ENCODE results near the gene OSBPL1A. TPM values are rescaled to one million over a fixed set of nuclear protein-coding genes. Genes with fewer than 3 reads are reported as not detected.

The OSBPL1A gene
- total and polyA plus RNA-seq, 2 of the 8 experiments (the other 6 are each of a cell fraction or from before 2014, with no cell fraction given): 53.2 to 74.9 TPM

DNA sequence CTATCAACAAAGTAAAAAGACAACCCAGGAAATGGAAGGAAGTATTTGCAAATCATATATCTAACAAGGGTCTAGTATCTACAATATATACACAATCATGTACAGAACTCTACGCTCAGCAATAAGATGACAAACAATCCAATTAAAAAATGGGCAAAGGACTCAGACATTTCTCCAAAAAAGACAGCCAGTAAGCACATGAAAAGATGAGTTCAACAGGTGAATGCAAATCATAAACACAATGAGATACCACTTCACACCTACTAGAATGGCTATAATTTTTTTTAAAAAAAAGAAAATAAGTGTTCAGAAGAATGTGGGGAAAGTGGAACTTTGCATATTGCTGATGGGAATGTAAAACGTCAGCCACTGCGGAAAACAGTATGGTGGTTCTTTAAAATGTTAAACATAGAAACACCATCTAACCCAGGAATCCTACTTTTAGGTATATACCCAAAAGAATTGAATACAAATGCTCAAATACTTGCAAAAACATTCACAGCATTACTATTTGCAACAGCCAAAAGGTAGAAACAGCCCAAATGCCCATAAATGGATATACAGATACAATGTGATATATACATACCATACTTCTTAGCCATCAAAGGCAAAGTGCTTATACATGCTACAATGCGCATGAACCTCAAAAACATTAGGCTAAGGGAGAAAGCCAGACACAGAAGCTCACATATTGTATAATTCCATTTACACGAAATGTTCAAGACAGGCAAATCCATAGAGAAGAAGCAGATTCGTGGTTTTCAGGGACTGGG is 137.6 kb downstream of the OSBPL1A start:
- H3K23me2 ChIP-seq (ENCODE audit: low read depth, low read length): no peaks in the 10 kb centered on the region; the same call in 1 of the 2 replicates
- H3K4me1 ChIP-seq (replicated peaks in 1 of 4; ENCODE audit: control insufficient read depth in 3 of 4, insufficient read depth in 4 of 4, low read length in 3 of 4): peaks cover 0 to 3% (median 0%) of the 10 kb centered on the region in 4 experiments; a peak in 3 of 7 replicates
- peaks cover 0 to 1% of the 10 kb centered on the region in 2 experiments for H4K20me1 ChIP-seq (replicated peaks in 1 of 2; ENCODE audit: control insufficient read depth in 1 of 2, insufficient read depth in 2 of 2, low read length in 2 of 2)
- H3K9me3 ChIP-seq (ENCODE audit: insufficient read depth in 2 of 2, low read depth in 1 of 2, low read length in 1 of 2): no peaks in the 10 kb centered on the region
- WGBS, 2 experiments (ENCODE audit: extremely low coverage in 1 of 2, insufficient coverage in 1 of 2, insufficient read length in 1 of 2, insufficient replicate concordance in 2 of 2, low coverage in 1 of 2, low lambda C conversion rate in 2 of 2, missing lambda C conversion rate in 1 of 2): 83% methylated on average over 6 of the region's 6 CpGs; no CpG with 5 or more reads in 1 of the 2 experiments
- peaks cover 0 to 86% of the 10 kb centered on the region in 2 experiments; a peak in 3 of 4 replicates for H3K79me2 ChIP-seq (ENCODE audit: control insufficient read depth in 1 of 2, insufficient read depth in 2 of 2, low read length in 2 of 2)
- H2BK20ac ChIP-seq (ENCODE audit: low read length): no peak overlapping the region
- CTCF ChIA-PET (ENCODE audit: partially characterized antibody): interaction anchor here (1.1 kb wide), 1 partner anchor 10 kb away, joined by 3 read pairs; no protein-coding TSS in a partner anchor
- H2AK5ac ChIP-seq (ENCODE audit: low read depth, low read length): no peak overlapping the region
- no peak overlapping the region for H3K9ac ChIP-seq (replicated peaks in 1 of 4; ENCODE audit: extremely low read depth in 1 of 4, low read depth in 3 of 4, low read length in 3 of 4)
- no peak overlapping the region for H3K27ac ChIP-seq (ENCODE audit: low read depth, low read length)
- H3K27me3 ChIP-seq (replicated peaks in 1 of 4; ENCODE audit: control insufficient read depth in 3 of 4, extremely low read depth in 1 of 4, insufficient read depth in 3 of 4, low read length in 3 of 4): no peaks in the 10 kb centered on the region
- no peak overlapping the region for H2BK5ac ChIP-seq (ENCODE audit: low read depth, low read length)
- no peak overlapping the region for H2BK12ac ChIP-seq (ENCODE audit: low read depth, low read length)
- no peak overlapping the region for H4K91ac ChIP-seq (replicated peaks; ENCODE audit: insufficient read length, low read length)
- no peaks in the 10 kb centered on the region; the same call in none of the 2 replicates for H3K79me1 ChIP-seq (ENCODE audit: low read depth, low read length)
- H2AFZ ChIP-seq (ENCODE audit: low read length): no peak overlapping the region
- H2BK15ac ChIP-seq (ENCODE audit: low read length): no peak overlapping the region
- H3K4me2 ChIP-seq (ENCODE audit: insufficient read depth in 1 of 2, low read depth in 2 of 2, low read length in 2 of 2): no peak overlapping the region
- no peak for TF ChIP-seq HDAC2 (IDR thresholded peaks at IDR 0.05; ENCODE audit: borderline replicate concordance in 1 of 2, low read depth in 2 of 2, low read length in 2 of 2)
- no peak for TF ChIP-seq CREB1 (IDR thresholded peaks at IDR 0.05)
- no peak for TF ChIP-seq RAD21 (IDR thresholded peaks at IDR 0.05 in 1 of 2, conservative IDR thresholded peaks at IDR 0.05 in 1 of 2; ENCODE audit: low read depth in 2 of 2, low read length in 2 of 2)
- TF ChIP-seq KDM4A (IDR thresholded peaks at IDR 0.05; ENCODE audit: low read depth, low read length, severe bottlenecking): no peak
- no peak for TF ChIP-seq POU5F1 (IDR thresholded peaks at IDR 0.05; ENCODE audit: low read depth, low read length)
- H3K23ac ChIP-seq (ENCODE audit: insufficient read length): no peak overlapping the region
- no peak overlapping the region for H4K5ac ChIP-seq (ENCODE audit: insufficient read length, low read depth, low read length)
- POLR2A ChIA-PET (ENCODE audit: partially characterized antibody): no interaction called here
- H3K4me3 ChIP-seq (ENCODE audit: extremely low read depth in 1 of 4, insufficient read depth in 2 of 4, low read depth in 3 of 4, low read length in 4 of 4): no peak overlapping the region
- no peak overlapping the region for H2BK120ac ChIP-seq (replicated peaks; ENCODE audit: low read depth, low read length)
- FAIRE-seq (no peak), DNase-seq (ENCODE audit: low read depth in 1 of 2, low spot score in 2 of 2) (no peak)
- H3K14ac ChIP-seq (ENCODE audit: insufficient read length): no peak overlapping the region
- H3K4ac ChIP-seq (replicated peaks; ENCODE audit: insufficient read length, low read depth, low read length): no peak overlapping the region
- no peaks in the 10 kb centered on the region for H3K36me3 ChIP-seq (ENCODE audit: control insufficient read depth in 2 of 4, insufficient read depth in 4 of 4, low read length in 3 of 4)
- no peak overlapping the region for H3K18ac ChIP-seq (ENCODE audit: extremely low read depth, low read length)
- no peak overlapping the region for H4K8ac ChIP-seq (ENCODE audit: extremely low read depth, insufficient read depth, low read length)
- no peak overlapping the region for H3K56ac ChIP-seq (replicated peaks; ENCODE audit: insufficient read length, low read depth, low read length)
